ENCODE data around the gene BCL2. TPM values are rescaled to one million over a fixed set of nuclear protein-coding genes. Genes with fewer than 3 reads are reported as not detected.

BCL2 gene
- total and polyA plus RNA-seq, 3 donors from 2014 or later = 6.3 to 20.8 (median 16.0) TPM

GRCh38 chr18:63307551-63308200, 11.9 kb downstream of the BCL2 start:
- Histone ChIP-seq H3K27ac (peak overlapping the region; percentile 27 to 74), H3K9me3 (no peaks in the 10 kb centered on the region), H3K27me3 (no peaks in the 10 kb centered on the region), H3K4me1 (peaks cover 31% of the 10 kb centered on the region), H3K4me3 (no peak overlapping the region), H3K36me3 (ENCODE audit: low read depth, missing control alignments) (no peaks in the 10 kb centered on the region)
- intact Hi-C loops (cut with DNase I; ENCODE audit: low total_unique reads) = no loop called here
- DNase-seq = peak; percentile 76
- no peak for TF ChIP-seq CTCF (IDR thresholded peaks at IDR 0.05)
- no peak for TF ChIP-seq POLR2A (IDR thresholded peaks at IDR 0.05)
- WGBS, 2 donors = 47 to 63% methylated on average over 2 of the region's 2 CpGs

DNA sequence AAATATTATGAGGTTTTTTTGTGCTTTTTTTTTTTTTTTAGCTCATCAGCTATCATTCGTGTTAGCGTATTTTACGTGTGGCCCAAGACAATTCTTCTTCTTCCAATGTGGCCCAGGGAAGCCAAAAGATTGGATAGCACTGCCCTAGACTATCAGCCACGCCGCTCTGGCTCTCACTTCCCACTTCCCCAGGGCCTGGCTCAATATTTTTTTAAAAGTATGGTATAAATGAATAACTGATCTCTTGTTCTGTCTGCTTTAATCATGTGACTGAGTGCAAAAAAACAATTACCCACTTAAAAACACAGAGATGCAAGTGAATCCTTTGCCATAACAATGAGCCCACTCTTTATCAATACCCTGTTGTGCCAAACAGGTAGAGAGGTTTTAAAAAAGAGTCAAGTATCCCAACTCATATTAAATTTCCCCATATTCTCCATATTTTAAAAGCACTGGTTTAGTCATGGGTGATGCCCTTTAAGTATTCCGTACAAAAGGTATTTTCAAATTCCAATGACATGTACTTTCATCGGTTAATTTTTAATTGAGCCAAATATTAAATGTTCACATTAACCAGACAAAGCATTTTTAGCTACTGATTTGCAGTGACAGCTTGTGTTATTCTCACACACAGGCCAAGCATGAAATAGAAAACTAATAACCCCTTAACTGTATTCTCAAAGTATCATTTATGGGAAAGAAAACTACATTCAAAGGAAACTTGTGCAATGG, 12.6 kb downstream of the BCL2 start:
- H3K27me3 ChIP-seq = no peaks in the 10 kb centered on the region
- intact Hi-C loops (cut with DNase I; ENCODE audit: low total_unique reads) = no loop called here
- H3K9me3 ChIP-seq = no peaks in the 10 kb centered on the region
- no peak for DNase-seq
- H3K36me3 ChIP-seq (ENCODE audit: low read depth, missing control alignments) = no peaks in the 10 kb centered on the region
- H3K27ac ChIP-seq = peak overlapping the region; percentile 27 to 74
- TF ChIP-seq POLR2A (IDR thresholded peaks at IDR 0.05) (no peak), CTCF (IDR thresholded peaks at IDR 0.05) (no peak)
- H3K4me1 ChIP-seq = peaks cover 35% of the 10 kb centered on the region
- no peak overlapping the region for H3K4me3 ChIP-seq
- 50 to 68% methylated on average over 7 of the region's 7 CpGs for WGBS, 2 donors

GRCh38 chr18:63306249-63306648, 13.3 kb downstream of the BCL2 start:
- DNase-seq = peak; percentile 62

DNA sequence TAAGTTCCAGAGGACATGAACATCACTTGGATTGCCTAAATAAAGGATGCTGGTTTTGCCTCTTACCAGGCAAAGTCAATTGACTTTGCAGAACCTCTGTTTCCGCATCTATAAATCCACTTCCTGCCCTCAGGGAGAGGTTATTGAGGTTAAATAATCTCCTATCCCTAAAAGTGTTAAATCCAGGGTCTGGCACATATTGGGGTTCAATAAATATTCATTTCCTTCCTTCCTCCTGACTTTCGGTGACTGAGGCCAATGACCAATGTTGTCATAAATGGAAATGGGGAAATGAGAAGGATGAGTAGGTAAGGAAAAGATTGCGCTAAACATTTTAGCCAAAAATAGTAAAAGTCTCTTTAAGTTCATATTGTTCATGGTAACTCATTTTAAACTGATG, 16.0 kb downstream of the BCL2 start:
- no peaks in the 10 kb centered on the region for H3K36me3 ChIP-seq (ENCODE audit: low read depth, missing control alignments)
- H3K4me3 ChIP-seq = no peak overlapping the region
- no peak for DNase-seq
- no peaks in the 10 kb centered on the region for H3K27me3 ChIP-seq
- intact Hi-C loops (cut with DNase I; ENCODE audit: low total_unique reads) = no loop called here
- H3K27ac ChIP-seq = peak overlapping the region in 1 of 2 donors; percentile 68
- H3K4me1 ChIP-seq = peaks cover 35% of the 10 kb centered on the region
- WGBS, 2 donors = 82 to 93% methylated on average over 3 of the region's 3 CpGs
- no peaks in the 10 kb centered on the region for H3K9me3 ChIP-seq
- TF ChIP-seq POLR2A (IDR thresholded peaks at IDR 0.05) = no peak
- TF ChIP-seq CTCF (IDR thresholded peaks at IDR 0.05) = no peak

More at GRCh38 chr18:63306249-63306648, 13.3 kb downstream of the BCL2 start:
- intact Hi-C loops (cut with DNase I; ENCODE audit: low total_unique reads) = no loop called here
- Histone ChIP-seq H3K27ac (peak overlapping the region; percentile 4 to 74), H3K4me1 (peaks cover 35% of the 10 kb centered on the region), H3K36me3 (ENCODE audit: low read depth, missing control alignments) (no peaks in the 10 kb centered on the region), H3K4me3 (no peak overlapping the region), H3K27me3 (no peaks in the 10 kb centered on the region), H3K9me3 (no peaks in the 10 kb centered on the region)
- no peak for TF ChIP-seq POLR2A (IDR thresholded peaks at IDR 0.05)
- TF ChIP-seq CTCF (IDR thresholded peaks at IDR 0.05) = no peak
- 35 to 47% methylated on average over 6 of the region's 6 CpGs for WGBS, 2 donors
